Kidney epithelial cell (primary cell): Measurements from ENCODE around the gene DBP. TPM values are rescaled to one million over a fixed set of nuclear protein-coding genes. Genes with fewer than 3 reads are reported as not detected.

Experiments used
- DNase-seq: peaks from one replicate; pipeline ENCODE4 v3.0.0-alpha.2; 2010; ENCODE audit warnings: low read depth
- H3K27me3 ChIP-seq: 2 replicates; pipeline ENCODE4 v1.6.0; 2011; ENCODE audit warnings: low read length; ENCODE audit not compliant: control insufficient read depth, insufficient read depth
- H3K36me3 ChIP-seq: 2 replicates; pipeline ENCODE4 v1.5.1; 2011; ENCODE audit warnings: low read length; ENCODE audit not compliant: control insufficient read depth, insufficient read depth
- H3K4me3 ChIP-seq: 2 replicates; pipeline ENCODE4 v1.5.1; 2011; ENCODE audit warnings: low read depth, mild to moderate bottlenecking, control low read depth, low read length
- total RNA-seq: library from RNA; depleted of rRNA; stranded (reverse); fragments of >200 nt; gene quantifications from 2 replicates; pipeline ENCODE4 v1.2.3, GENCODE V29; 2015
- TF ChIP-seq, protein P1 (sequence below): IDR thresholded peaks from 2 replicates; pipeline ENCODE4 v1.5.1; 2011; ENCODE audit warnings: mild to moderate bottlenecking, moderate library complexity, low read length, control low read depth, inconsistent platforms; ENCODE audit not compliant: insufficient read depth, poor library complexity, severe bottlenecking

DBP gene
- total RNA-seq, 1 donor from 2014 or later, result 1.6 TPM

DNA sequence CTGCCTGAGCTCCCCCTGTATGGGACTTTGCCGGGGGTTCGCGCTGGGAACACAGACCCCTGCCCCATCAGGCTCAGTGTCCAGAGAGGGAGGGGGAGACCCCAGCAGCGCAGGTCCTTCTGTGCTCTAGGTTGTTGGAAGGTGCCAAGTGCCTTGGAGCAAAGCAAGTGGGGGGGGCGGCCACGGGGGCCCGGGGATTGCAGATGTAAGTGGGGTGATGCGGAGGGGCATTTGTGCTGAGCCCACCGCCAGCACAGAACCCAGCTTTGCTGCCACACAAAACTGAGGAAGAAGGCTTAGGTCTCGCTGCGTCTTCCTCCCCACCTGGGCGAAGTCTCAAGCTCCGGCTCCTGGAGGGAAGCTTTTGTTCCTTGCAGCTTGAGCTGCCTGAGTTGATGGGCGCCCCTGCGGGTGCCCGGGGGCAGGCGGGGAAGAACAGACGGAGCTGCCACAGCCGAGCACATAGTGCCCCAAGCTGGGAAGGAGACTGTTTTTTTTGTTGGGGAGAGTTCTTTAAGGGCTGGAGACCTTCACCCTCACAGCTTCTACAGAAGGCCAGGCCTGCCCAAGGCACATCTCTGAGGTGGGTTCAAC, 37.1 kb upstream of the DBP start:
- Histone ChIP-seq H3K4me3 (no peak overlapping the region), H3K36me3 (no peaks in the 10 kb centered on the region), H3K27me3 (peaks cover 6% of the 10 kb centered on the region)
- DNase-seq, result no peak
- TF ChIP-seq, protein P1, sequence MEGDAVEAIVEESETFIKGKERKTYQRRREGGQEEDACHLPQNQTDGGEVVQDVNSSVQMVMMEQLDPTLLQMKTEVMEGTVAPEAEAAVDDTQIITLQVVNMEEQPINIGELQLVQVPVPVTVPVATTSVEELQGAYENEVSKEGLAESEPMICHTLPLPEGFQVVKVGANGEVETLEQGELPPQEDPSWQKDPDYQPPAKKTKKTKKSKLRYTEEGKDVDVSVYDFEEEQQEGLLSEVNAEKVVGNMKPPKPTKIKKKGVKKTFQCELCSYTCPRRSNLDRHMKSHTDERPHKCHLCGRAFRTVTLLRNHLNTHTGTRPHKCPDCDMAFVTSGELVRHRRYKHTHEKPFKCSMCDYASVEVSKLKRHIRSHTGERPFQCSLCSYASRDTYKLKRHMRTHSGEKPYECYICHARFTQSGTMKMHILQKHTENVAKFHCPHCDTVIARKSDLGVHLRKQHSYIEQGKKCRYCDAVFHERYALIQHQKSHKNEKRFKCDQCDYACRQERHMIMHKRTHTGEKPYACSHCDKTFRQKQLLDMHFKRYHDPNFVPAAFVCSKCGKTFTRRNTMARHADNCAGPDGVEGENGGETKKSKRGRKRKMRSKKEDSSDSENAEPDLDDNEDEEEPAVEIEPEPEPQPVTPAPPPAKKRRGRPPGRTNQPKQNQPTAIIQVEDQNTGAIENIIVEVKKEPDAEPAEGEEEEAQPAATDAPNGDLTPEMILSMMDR, result no peak

DNA sequence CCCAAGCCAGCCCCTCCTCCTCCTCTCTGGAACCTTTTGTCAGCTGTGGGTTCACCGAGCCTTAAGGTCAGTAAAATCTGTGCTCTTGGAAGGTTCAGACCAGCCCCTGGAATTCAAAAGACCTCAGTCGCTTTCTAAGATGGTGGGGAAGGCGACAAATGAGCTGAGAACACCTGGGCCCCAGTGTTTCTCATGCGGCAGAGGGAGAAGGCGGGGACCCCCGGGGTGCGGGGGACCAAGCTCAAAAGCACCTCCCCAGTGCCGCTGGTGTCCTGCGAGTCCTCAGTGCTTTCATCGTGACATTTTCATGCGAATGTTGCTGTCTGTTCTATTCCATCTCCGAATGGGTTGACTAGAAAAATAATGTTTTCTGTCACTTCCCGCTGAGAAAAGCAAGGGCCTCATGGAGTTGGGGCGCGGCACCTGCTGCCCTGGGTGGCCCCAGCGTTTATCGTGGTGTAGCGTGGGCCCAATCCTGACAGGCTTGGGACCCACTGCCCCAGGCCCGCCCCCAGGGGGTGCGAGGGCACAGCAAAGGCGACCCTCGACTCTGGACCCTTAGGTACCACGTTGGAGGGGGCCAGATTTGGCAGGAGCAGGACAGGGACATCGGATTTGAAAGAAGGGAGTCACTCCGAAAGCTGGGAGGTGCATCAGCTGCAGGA, 36.4 kb upstream of the DBP start:
- peaks cover 6% of the 10 kb centered on the region for H3K27me3 ChIP-seq
- no peak for DNase-seq
- H3K36me3 ChIP-seq, result no peaks in the 10 kb centered on the region
- TF ChIP-seq, protein P1, result no peak
- no peak overlapping the region for H3K4me3 ChIP-seq

DNA sequence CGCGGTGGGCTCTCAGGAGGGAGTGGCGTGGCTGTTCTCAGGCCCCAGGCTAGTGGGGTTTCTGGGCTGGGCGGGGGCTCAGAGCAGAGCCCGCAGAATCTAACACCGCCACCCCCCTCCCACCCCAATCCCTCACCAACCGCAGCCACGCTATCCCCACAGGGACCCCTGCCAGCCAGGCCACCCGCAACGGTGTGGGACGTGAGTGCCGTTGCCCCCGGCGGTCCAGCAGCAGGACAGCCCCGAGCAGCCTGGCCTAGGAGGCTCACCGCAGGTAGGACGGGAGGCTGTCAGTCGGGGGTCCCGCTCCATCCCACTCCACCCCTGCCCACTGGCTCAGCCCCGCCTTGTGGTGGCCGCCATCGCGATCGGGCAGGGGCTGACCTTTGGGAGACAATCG, 35.8 kb upstream of the DBP start, which contains the start of gene NTN5:
Gene NTN5 (minus strand): TSS at position 24 of the 400 bp plus-strand sequence. CDS start 2,031 bp downstream, outside the sequence.
- Histone ChIP-seq H3K4me3 (no peak within 1 kb of the TSS), H3K36me3 (no peaks in the 10 kb centered on the region)
- TF ChIP-seq, protein P1, result no peak

DNA sequence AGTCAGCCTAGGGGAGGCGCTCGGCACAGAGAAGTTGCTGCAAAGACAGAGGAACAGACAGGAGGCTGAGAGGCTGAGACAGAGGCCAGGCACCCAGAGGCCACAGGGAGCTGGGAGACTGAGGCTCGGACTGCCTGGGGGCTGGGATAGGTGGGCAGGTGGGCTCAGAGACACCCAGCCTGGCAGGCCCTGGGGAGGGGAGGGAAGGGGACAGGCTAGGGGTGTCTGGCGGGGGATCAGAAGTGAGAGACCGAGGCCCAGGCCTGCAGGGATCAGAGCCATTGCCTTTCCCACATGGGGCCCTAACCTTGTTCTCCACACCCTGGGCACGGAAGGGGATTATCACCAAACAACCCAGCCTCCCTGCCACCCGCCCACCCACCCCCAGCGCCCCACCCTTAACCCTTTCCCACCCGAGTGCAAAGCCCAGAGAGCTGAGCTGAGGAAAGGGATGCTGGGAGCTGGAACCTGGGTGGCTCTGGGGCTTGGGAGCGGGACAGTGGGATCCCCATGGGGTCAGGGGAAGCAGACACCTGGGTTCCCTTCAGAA, 34.3 kb upstream of the DBP start:
- TF ChIP-seq, protein P1, result no peak
- DNase-seq, result no peak
- Histone ChIP-seq H3K27me3 (peaks cover 5% of the 10 kb centered on the region), H3K4me3 (no peak overlapping the region), H3K36me3 (no peaks in the 10 kb centered on the region)

More for the DNA sequence above, 35.8 kb upstream of the DBP start, which contains the start of gene NTN5:
- H3K27me3 ChIP-seq, result peaks cover 6% of the 10 kb centered on the region
- DNase-seq, result no peak

DNA sequence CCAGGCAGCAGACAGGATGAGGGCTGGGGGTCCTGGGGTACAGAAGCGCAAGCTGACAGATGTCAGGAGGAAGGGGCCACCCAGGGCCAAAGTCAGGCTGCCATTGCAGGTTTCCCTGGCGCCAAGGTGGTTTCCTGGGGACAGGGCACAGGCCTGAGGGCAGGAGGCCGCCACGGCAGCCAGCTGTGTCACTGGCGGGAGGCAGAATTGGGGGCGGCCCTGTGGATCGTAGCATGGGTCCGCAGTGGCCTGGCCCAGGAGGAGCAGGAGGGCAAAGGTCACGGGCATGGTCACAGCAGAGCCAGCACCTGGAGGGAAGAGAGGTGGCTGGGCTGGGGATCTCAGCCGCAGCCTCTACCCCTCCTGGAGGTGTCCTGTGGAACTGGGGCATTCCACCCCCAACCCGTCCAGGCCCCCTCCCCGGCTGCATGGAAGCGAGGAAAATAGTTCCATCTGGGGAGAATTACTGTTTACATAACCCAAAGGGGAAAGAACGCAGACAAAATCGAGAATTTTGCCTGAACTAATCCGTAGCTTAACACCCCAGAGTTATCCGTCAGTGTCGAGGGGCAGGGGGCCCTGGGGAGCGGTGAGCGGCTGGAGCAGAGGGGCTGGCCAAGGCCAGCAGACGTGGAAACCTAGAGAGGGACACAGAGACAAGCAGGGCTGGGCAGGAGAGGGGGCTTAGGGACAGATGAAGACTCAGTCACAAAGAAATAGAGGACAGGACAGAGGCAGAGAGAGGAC, 33.7 kb upstream of the DBP start:
- DNase-seq, result no peak
- TF ChIP-seq, protein P1, result no peak
- Histone ChIP-seq H3K27me3 (peaks cover 3% of the 10 kb centered on the region), H3K4me3 (no peak overlapping the region), H3K36me3 (no peaks in the 10 kb centered on the region)
